Cerebellar nuclear complex (tissue), 1 donor: ENCODE results near the gene THRAP3.
"Not testable (repeated sequence)": the region's sequence is repeated elsewhere in the genome, so short reads cannot be mapped to it uniquely, and the experiment has no call there.

Experiments
- DNase-seq, 2 experiments: peaks; one replicate each; lab custom pipeline; 2025; lab: John Stamatoyannopoulos, UW

Gene THRAP3

DNA sequence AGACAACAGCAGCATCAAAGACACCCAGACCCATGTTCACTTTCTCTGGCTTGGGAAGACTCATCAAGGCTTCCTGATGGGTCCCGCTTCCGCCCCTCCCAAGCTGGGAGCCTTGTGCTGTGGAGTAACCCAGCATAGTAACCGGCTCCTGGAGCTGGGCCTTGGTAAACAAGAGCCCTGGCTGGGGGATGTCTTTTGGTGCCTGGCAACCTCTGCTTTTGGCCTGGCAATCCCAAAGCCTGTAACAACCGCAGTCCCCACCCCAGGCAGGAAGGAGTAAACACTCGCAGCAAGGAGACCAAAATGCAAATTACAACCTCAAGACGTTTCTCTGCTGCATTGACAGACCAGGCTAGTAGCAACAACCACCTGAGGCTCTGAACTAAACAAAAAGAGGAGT lies 16.9 kb upstream of the THRAP3 start:
- no peak for DNase-seq

- no peak for DNase-seq
These were observed 15.1 kb upstream of the THRAP3 start for GRCh38 chr1:36208978-36209703.

DNA sequence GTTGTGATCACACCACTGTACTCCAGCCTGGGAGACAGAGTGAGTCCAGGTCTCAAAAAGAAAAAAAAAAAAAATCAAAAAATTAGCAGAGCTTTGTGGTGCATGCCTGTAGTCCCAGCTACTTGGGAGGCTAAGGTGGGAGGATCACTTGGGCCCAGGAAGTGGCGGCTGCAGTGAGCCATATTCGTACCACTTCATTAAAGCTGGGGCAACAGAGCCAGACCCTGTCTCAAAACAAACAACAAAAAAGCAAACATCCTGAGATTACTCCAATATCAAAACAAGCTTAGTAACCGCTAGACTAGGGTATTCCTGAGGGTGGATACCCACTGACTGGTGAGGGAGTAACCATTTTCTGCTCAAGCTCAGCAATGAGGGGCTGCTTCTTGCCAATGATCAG lies 12.9 kb upstream of the THRAP3 start:
- no peak for DNase-seq

GRCh38 chr1:36211841-36212240 lies 12.4 kb upstream of the THRAP3 start:
- DNase-seq = no peak

GRCh38 chr1:36212782-36213181 lies 11.5 kb upstream of the THRAP3 start:
- no peak for DNase-seq

- no peak for DNase-seq
These were observed 6.6 kb upstream of the THRAP3 start for GRCh38 chr1:36217670-36218069.

GRCh38 chr1:36221901-36222300 lies 2.3 kb upstream of the THRAP3 start:
- DNase-seq = not testable (repeated sequence)

DNA sequence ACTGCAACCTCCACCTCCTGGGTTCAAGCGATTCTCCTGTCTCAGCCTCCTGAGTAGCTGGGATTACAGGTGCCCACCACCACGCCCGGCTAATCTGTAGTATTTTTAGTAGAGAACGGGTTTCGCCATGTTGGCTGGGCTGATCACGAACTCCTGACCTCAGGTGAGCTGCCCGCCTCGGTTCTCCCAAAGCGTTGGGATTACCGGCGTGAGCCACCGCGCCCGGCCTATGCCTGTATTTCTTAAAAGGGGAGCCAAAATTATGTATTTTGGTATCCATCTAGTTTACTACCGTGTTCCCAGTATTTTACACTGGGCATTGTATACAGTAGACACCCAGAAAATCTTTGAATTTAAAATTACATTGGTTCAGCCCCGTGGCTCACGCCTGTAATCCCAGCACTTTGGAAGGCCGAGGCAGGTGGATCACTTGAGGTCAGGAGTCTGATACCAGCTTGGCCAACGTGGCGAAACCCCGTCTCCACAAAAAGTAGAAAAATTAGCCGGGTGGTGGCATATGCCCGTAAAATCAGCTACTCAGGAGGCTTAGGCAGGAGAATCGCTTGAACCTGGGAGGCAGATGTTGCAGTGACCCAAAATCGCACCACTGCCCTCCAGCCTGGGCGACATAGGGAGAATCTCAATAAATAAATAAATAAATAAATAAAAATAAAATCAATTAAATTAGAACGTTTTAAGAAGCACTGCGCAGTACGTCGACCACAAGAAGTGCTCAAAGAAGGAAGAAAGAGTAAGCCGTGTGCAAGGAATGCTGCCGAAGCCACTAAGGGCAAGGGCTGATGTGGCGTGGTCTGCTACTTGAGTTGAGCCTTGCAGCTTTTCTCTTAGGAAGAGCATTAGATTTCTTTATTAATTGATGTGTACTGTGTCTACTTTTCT lies 1.5 kb upstream of the THRAP3 start:
- no peak for DNase-seq

- DNase-seq = no peak
These were observed 755 bp upstream of the THRAP3 start for GRCh38 chr1:36223381-36223995.

GRCh38 chr1:36224537-36225282 lies 467 bp downstream of the THRAP3 start:
- DNase-seq = no peak

- no peak for DNase-seq
These were observed 1.1 kb downstream of the THRAP3 start for GRCh38 chr1:36225283-36225899.

GRCh38 chr1:36230279-36230678 lies 6.0 kb downstream of the THRAP3 start:
- DNase-seq = not testable (repeated sequence)

DNA sequence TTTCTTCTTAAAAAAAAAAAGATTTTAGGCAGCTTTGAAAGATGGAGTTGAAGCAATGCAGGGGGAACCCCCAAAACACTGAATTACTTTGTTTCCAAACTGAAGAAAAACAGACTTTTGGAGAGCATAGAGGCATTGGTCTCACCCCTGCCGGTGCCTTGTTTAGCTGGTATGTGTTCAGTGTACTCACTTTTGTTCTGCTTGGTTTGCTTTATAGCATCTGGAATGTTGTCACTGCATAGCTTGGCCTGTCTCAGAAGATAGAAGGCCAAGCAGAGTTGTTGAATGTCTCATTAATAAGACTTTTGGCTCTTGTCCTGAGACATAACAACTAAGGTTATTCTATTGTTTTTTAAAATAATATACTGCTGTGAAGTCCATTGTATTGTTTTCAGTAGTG lies 6.9 kb downstream of the THRAP3 start:
- no peak for DNase-seq

- DNase-seq = no peak
These were observed 8.2 kb downstream of the THRAP3 start for GRCh38 chr1:36232212-36233095.

DNA sequence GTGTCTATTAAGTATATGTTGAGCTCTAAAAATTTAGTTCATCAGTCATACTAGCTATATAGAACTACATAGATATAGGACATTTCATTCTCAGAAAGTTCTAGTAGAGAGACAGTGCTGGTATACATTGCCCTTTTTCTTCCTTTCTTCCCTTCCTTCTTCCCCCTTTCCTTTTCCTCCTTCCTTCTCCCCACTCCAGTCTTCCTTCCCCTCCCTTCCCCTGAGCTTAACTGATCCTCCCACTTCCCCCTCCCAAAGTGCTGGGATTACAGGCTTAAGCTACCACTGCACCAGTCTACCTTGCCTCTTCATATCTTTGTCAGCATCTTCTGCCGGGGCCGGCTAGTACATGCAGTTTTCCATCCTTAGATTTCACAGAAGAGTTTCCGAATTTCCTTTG lies 12.1 kb downstream of the THRAP3 start:
- no peak for DNase-seq

GRCh38 chr1:36238433-36238832 lies 14.2 kb downstream of the THRAP3 start:
- DNase-seq = no peak

GRCh38 chr1:36239941-36240637 lies 15.8 kb downstream of the THRAP3 start:
- DNase-seq = no peak

DNA sequence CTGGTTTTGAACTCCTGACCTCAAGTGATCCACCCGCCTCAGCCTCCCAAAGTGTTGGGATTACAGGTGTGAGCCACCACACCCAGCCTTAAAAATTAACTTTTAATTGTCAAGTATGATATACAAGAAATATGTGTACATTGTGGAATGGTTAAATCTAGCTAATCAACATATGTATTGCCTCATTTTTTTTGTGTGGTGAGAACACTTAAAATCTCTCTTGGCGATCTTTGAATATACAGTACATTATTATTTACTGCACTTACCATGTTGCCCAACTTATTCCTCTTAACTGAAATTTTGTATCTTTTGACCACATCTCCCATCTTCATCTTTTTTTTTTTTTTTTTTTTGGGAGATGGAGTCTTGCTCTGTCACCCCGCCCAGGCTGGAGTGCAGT lies 23.3 kb downstream of the THRAP3 start:
- DNase-seq = no peak

GRCh38 chr1:36248250-36248894 lies 24.1 kb downstream of the THRAP3 start:
- no peak for DNase-seq
